Small intestine (tissue), 7 donors: ENCODE data around the gene HIPK2. TPM values are rescaled to one million over a fixed set of nuclear protein-coding genes. Genes with fewer than 3 reads are reported as not detected.

ENCODE experiments used
- DNase-seq, 2 donors: peaks; one replicate each; pipeline versions ENCODE4 v3.0.0 to v3.0.0-alpha.2; 2013
- FAIRE-seq: peaks from 2 replicates; lab custom pipeline; 2012; peaks lifted over from hg19 to GRCh38; lab: Jason Lieb, UNC
- H3K27ac ChIP-seq, 3 donors: one replicate each; pipeline ENCODE4 v1.5.1; 2013; ENCODE audit warnings: low read length in 2 of 3, mild to moderate bottlenecking in 2 of 3, control low read depth in 1 of 3, inconsistent platforms in 1 of 3, low read depth in 1 of 3, moderate library complexity in 1 of 3
- H3K27me3 ChIP-seq, 3 donors: one replicate each; pipeline ENCODE4 v1.6.1; 2013; ENCODE audit warnings: low read length in 3 of 3, inconsistent platforms in 1 of 3; ENCODE audit not compliant: control insufficient read depth in 3 of 3, insufficient read depth in 3 of 3
- H3K36me3 ChIP-seq, 3 donors: one replicate each; pipeline ENCODE4 v1.6.1; 2013; ENCODE audit warnings: low read length in 3 of 3, inconsistent platforms in 1 of 3, low read depth in 1 of 3, mild to moderate bottlenecking in 1 of 3, moderate library complexity in 1 of 3; ENCODE audit not compliant: control insufficient read depth in 3 of 3, insufficient read depth in 2 of 3
- H3K4me1 ChIP-seq, 3 donors: one replicate each; pipeline ENCODE4 v1.6.1; 2013; ENCODE audit warnings: low read length in 2 of 3, inconsistent platforms in 1 of 3, low read depth in 1 of 3, mild to moderate bottlenecking in 1 of 3, moderate library complexity in 1 of 3; ENCODE audit not compliant: control insufficient read depth in 3 of 3, insufficient read depth in 2 of 3
- H3K4me3 ChIP-seq, 3 donors: one replicate each; pipeline ENCODE4 v1.5.1; 2013; ENCODE audit warnings: low read length in 3 of 3, control low read depth in 1 of 3, inconsistent platforms in 1 of 3, low read depth in 1 of 3, mild to moderate bottlenecking in 1 of 3, moderate library complexity in 1 of 3
- H3K9me3 ChIP-seq, 2 donors: one replicate each; pipeline ENCODE4 v1.6.1; 2013; ENCODE audit warnings: low read depth in 1 of 2, low read length in 1 of 2; ENCODE audit not compliant: control insufficient read depth in 2 of 2, insufficient read depth in 1 of 2
- WGBS, 3 donors: extraction: QIAGEN DNeasy Blood & Tissue Kit; methylation state at CpG; one replicate each; pipeline ENCODE4 v1.1.7; 2013; 5-methylcytosine and 5-hydroxymethylcytosine counted together
- polyA plus RNA-seq, 4 donors: library from polyadenylated mRNA; stranded (reverse) in 3 of 4; unstranded in 1 of 4; fragments of 200-250 nt in 3 of 4; fragments of 120-200 nt in 1 of 4; gene quantifications; one replicate each; pipeline versions ENCODE4 v1.2.1 to v1.2.3, GENCODE V29; 2013
- donor health status: healthy with polysubstance abuse.
- donor health status: control.
- donor health status: control.
- donor health status: Bipolar disorder and iron deficiency.
- donor health status: healthy.

HIPK2 gene
- polyA plus RNA-seq, 4 donors, result 3.2 to 11.4 (median 7.2) TPM

GRCh38 chr7:139687211-139687954 lies 90.4 kb downstream of the HIPK2 start:
- Histone ChIP-seq H3K9me3 (peaks cover 0 to 13% of the 10 kb centered on the region in 2 donors), H3K27me3 (no peaks in the 10 kb centered on the region), H3K27ac (no peak overlapping the region), H3K4me1 (peaks cover 2 to 18% (median 3%) of the 10 kb centered on the region in 3 donors), H3K36me3 (peaks cover 0 to 14% (median 3%) of the 10 kb centered on the region in 3 donors), H3K4me3 (no peak overlapping the region)
- DNase-seq (no peak), FAIRE-seq (no peak)

GRCh38 chr7:139683137-139683921 lies 94.5 kb downstream of the HIPK2 start:
- Histone ChIP-seq H3K4me3 (no peak overlapping the region), H3K9me3 (peaks cover 0 to 13% of the 10 kb centered on the region in 2 donors), H3K4me1 (peaks cover 0 to 17% (median 2%) of the 10 kb centered on the region in 3 donors), H3K27ac (peak overlapping the region in 2 of 3 donors; percentile 13 to 20), H3K36me3 (peaks cover 0 to 15% (median 0%) of the 10 kb centered on the region in 3 donors), H3K27me3 (no peaks in the 10 kb centered on the region)
- DNase-seq (no peak), FAIRE-seq (no peak)
- WGBS, 3 donors, result 80 to 91% (median 85%) methylated on average over 16 of the region's 16 CpGs

GRCh38 chr7:139682136-139683013 lies 95.4 kb downstream of the HIPK2 start:
- FAIRE-seq, result no peak
- H3K4me1 ChIP-seq, result peaks cover 0 to 17% (median 2%) of the 10 kb centered on the region in 3 donors

GRCh38 chr7:139681812-139682135 lies 96.0 kb downstream of the HIPK2 start:
- H3K4me3 ChIP-seq, result no peak overlapping the region
- FAIRE-seq (no peak), DNase-seq (no peak)
- H3K27me3 ChIP-seq, result no peaks in the 10 kb centered on the region
- no peak overlapping the region for H3K27ac ChIP-seq
- H3K4me1 ChIP-seq, result peaks cover 0 to 17% (median 2%) of the 10 kb centered on the region in 3 donors
- H3K36me3 ChIP-seq, result peaks cover 0 to 13% (median 0%) of the 10 kb centered on the region in 3 donors
- 91 to 98% (median 91%) methylated on average over 4 of the region's 4 CpGs for WGBS, 3 donors
- peaks cover 0 to 13% of the 10 kb centered on the region in 2 donors for H3K9me3 ChIP-seq

More at GRCh38 chr7:139682136-139683013, 95.4 kb downstream of the HIPK2 start:
- DNase-seq, result no peak
- peaks cover 0 to 11% (median 0%) of the 10 kb centered on the region in 3 donors for H3K36me3 ChIP-seq
- no peak overlapping the region for H3K4me3 ChIP-seq
- peak overlapping the region in 2 of 3 donors; percentile 13 to 20 for H3K27ac ChIP-seq
- H3K9me3 ChIP-seq, result peaks cover 0 to 13% of the 10 kb centered on the region in 2 donors
- no peaks in the 10 kb centered on the region for H3K27me3 ChIP-seq
- WGBS, 3 donors, result 73 to 86% (median 82%) methylated on average over 9 of the region's 9 CpGs

GRCh38 chr7:139681463-139681755 lies 96.4 kb downstream of the HIPK2 start:
- FAIRE-seq, result no peak
- H3K36me3 ChIP-seq, result peaks cover 0 to 13% (median 0%) of the 10 kb centered on the region in 3 donors
- whole genome bisulfite sequencing, 3 donors, result 87 to 95% (median 93%) methylated on average over 6 of the region's 6 CpGs
- no peaks in the 10 kb centered on the region for H3K27me3 ChIP-seq
- DNase-seq, result no peak
- H3K9me3 ChIP-seq, result peaks cover 0 to 9% of the 10 kb centered on the region in 2 donors
- H3K4me1 ChIP-seq, result peaks cover 0 to 17% (median 2%) of the 10 kb centered on the region in 3 donors
- no peak overlapping the region for H3K27ac ChIP-seq
- H3K4me3 ChIP-seq, result no peak overlapping the region

GRCh38 chr7:139680676-139681462 lies 96.9 kb downstream of the HIPK2 start:
- H3K4me1 ChIP-seq, result peaks cover 0 to 17% (median 2%) of the 10 kb centered on the region in 3 donors
- H3K27ac ChIP-seq, result peak overlapping the region in 1 of 3 donors; percentile 64

GRCh38 chr7:139679731-139680594 lies 97.8 kb downstream of the HIPK2 start:
- DNase-seq, result no peak
- Histone ChIP-seq H3K36me3 (peaks cover 0 to 18% (median 0%) of the 10 kb centered on the region in 3 donors), H3K27ac (peak overlapping the region in 2 of 3 donors; percentile 42 to 64), H3K4me3 (no peak overlapping the region), H3K4me1 (peaks cover 0 to 17% (median 2%) of the 10 kb centered on the region in 3 donors), H3K27me3 (no peaks in the 10 kb centered on the region), H3K9me3 (no peaks in the 10 kb centered on the region)
- FAIRE-seq, result no peak
- 54 to 60% (median 57%) methylated on average over 13 of the region's 13 CpGs for WGBS, 3 donors

More at GRCh38 chr7:139680676-139681462, 96.9 kb downstream of the HIPK2 start:
- Histone ChIP-seq H3K36me3 (peaks cover 0 to 15% (median 0%) of the 10 kb centered on the region in 3 donors), H3K27me3 (no peaks in the 10 kb centered on the region), H3K9me3 (peaks cover 0 to 6% of the 10 kb centered on the region in 2 donors), H3K4me3 (no peak overlapping the region)
- 71 to 79% (median 76%) methylated on average over 11 of the region's 11 CpGs for WGBS, 3 donors
- FAIRE-seq (no peak), DNase-seq (no peak)
